ENCODE data around the gene TMEM11.
"Not testable (repeated sequence)": the region's sequence is repeated elsewhere in the genome, so short reads cannot be mapped to it uniquely, and the experiment has no call there.

Gene TMEM11

DNA sequence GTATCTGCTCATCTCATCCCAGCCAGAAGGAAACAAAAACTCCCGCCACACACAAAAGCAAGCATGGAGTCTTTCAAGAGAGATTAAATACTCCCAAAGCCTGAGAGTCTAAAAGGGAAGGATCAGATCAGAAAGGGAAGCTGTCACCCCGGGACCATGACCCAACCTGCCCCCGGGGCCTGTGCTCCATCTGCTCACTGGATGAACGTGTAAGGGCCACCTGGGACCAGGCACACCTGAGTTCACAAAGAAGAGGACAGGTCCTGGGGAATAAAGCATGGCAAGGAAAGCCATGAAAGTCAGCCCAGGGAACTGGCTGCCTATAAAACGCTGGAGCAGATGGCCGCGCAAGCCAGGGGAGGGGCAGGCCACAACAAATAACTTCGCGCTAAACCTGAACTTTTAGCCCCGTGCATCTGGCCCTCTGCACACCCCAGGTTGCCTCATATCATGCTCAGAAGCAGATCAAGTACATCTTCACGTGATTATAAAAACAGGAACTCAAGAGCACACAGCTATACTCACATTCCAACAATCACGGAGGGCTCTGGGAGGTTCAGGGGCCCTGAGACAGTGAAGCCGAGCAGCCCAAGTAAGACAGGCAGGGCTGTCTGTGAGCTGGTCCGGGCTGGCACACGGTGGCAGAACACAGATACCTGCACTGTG lies 3.4 kb downstream of the TMEM11 start:
- DNase-seq: no peak

DNA sequence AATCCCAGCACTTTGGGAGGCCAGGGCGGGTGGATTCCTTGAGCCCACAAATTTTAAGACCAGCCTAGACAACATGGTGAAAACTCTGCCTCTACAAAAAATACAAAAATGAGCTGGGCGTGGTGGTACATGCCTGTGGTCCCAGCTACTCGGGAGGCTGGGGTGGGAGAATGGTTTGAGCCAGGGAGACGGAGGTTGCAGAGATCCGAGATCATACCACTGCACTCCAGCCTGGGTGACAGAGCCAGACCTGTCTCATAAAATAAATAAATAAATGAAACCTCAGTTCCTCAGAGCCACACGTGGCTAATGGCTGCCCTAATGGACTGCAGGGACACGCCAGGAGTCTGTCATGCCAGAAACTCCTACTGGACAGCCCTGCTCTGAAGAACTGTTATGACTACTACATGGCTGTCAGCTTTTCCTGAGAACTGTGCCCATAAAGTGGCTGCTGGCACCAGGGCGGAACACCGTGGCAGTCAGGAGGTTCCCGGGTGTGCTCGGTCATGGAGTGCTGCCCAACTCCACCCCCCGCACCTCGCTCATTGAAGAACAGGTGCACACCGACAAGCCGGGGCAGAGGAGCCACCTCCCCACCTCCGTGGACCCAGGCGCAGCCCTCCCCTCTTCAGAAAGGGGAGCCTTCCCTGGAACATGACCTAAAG lies 4.3 kb downstream of the TMEM11 start:
- no peak for DNase-seq

DNA sequence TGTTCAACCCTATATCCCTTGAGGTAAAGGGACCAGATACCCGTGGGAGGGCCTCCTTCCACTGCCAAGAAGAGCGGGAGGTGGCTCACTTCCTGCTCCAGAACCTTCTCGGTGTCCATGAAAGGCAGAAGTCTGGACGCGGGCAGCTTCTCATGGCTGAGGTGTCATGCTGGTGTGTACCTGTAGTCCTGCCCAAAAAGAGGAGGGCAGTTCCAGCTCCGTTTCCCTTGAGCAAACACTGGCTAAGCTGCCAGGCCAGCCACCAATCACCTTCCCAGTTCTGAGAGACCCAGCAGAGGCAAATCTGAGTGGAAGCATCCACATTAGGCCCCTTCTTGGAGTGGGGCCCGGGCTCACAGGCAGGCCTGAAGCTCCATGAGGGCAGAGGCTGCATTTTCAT lies 5.6 kb downstream of the TMEM11 start:
- no peak for DNase-seq

DNA sequence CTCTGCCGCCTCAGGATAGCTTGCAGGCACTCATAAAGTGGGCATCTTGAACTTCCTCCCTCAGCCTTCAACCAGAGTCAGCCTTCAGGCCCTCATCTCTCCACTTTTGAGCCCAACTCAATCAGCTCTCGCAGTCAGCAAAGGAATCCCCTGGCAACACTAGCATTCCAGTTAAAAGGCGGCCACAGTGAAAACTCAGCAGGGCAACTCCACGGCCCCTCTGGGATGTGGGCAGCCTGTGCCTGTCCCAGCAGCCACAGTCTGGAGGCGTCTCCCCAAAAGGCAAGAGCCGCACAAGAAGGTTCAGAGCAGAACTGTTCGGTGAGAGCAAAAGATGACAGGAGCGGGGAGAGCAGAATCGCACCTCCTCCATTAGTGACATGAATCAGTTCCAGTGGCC lies 9.0 kb downstream of the TMEM11 start:
- no peak for DNase-seq

DNA sequence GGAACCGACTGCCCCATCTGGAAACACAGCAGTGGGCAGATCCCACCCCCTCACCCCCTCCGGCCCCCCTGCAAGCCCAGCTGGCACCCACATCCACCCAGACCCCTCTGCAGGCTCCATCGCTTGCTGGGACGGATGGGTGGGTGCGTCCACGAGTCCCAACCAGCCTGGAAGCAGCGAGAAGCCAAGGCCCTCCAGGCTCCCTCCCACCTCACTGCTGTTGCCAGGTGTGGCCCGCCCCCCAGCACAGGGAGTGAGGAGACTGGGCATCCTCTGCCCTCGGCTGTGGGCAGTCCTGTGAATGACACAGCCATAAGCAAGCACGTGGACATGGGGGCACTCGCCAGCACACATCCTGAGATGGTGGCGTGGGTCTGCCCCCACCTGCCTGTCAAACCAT lies 11.4 kb downstream of the TMEM11 start:
- no peak for DNase-seq

DNA sequence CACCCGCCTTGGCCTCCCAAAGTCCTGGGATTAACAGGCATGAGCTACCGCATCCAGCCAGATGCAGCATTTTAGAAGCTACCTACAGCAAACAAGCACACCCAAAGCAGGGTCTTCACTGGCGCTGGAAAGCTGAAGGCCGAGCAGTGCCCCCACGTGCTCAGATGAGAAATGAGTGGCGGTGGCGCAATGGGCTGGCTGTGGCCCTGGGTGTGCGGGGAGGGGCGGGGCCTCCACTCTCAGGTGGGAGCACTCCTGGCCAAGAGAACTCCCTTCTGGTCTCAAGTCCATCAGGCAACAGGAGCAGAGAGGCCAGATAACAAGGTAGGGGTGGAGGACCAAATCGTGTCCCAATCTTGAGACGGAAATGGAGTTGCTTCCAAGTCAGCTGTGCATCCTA lies 12.1 kb downstream of the TMEM11 start:
- DNase-seq: no peak

DNA sequence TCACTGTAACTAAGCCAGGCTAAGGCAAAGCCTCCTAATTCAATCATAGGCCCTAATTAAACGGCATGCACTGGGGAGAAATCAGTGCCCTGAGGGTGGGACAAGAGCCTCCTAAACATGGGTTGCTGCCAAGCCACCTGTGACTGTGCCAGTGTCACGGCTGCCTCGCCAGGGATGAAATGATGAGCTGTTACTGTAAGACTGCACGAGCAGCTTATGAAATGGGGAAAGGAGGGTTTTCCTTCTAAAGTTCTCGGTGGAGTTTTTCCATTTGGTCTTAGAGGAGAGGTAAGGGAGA lies 12.7 kb downstream of the TMEM11 start:
- no peak for DNase-seq

DNA sequence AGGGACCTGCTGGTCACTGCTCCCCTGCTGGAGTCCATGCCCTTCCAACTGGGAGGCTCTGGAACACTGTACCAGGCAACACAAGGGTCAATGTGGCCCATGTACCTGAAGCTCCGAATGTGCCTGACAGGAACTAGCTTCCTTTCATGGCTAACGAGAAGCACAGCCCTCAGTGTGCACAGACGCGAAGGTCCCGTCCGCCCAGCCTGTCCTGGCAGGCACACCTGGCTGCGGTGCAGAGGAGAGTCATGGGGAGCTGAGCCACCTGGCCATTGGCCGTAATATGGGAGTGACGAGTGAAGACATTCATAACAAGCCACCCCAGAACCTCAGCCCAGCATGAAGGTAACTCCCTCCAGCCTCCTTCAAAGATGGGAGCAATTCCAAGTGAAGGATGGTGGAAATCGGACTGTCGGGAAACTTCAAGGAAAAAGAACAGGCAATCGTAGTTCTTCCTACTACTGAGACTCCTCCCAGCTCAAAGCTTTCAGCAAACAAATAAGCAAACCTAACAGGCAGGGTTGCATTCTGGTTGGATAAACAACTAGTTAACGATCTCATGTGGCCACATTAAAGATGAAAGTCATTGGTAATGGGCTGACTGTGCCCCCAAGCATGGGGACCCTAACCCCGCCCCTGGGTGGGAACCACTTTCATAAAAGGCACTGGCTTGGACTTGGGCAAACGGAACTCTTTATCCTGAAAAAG lies 13.2 kb downstream of the TMEM11 start:
- no peak for DNase-seq

DNA sequence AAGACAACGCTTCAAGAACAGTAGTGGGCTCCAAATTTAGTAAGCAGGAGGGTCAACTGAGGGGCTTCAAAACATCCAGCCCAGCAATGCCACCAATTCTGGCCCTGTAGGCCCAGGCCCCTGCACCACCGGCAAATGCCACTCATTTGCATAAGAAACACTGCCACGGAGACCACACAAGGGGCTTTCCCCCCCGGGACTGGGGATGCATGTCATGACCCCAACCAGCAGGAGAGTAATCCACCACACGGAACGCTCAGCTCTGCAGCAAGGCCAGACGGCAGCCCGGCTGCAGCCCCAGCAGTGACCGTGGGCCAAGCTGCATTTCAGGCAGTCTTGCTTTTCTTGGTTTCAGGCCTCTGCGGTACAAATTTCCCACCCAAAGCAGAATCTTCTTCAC lies 14.1 kb downstream of the TMEM11 start:
- DNase-seq: no peak

DNA sequence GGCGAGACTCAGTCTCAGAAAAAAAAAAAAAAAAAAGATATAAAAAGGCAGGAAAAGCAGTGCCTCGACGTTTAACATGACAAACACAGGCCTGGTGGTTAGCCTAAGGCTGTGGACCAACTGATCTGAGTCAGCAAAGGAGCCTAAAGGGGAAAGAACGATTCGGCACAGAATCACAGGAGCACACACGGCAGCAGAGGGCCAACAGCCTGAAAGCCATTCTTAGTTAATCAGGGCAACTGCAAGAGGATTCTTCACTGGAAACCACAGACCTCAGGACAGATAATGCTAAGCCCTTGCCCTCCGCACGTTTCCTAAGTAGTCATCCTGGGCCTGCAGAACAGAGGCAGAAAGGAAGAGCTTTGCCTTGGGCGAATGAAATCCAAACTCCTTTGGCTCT lies 14.7 kb downstream of the TMEM11 start:
- no peak for DNase-seq

DNA sequence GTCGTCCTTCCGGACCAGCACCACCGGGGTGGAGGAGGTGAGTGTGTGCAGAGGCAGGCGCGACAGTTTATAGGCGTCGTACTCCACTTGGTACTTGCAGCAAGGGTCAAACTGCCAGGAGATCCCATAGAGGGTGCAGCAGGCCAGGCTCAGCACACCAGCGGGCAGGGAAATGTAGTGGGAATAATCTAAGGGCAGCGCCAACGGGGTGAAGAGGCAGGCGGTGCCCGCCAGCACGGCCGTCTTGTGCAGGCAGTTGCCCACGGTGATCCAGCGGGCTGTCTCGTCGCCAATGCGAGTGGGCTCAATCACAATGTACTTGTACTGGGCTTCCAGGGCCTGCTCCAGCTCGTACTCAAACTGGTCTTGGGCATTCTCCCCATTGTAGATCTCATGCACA lies 15.6 kb downstream of the TMEM11 start:
- no peak for DNase-seq

DNA sequence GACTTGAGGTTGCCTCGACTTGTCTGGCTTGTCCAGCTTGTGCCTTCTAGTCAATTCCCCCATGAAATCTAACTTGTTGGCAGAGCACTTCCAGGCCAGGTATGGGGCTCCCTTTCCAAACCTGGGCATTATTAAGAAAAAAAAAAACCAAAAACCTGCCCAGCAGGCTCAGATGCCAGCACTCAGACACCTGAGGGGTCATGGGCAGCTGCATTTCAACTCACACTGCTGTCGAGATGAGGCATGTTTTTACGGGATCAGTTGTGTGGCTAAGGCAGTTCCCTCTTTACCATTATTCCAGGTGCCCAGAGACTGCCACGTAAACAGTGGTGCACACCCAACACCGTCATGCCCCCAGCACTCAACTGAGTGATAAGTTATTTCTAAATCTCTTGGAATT lies 17.8 kb downstream of the TMEM11 start:
- DNase-seq: no peak

DNA sequence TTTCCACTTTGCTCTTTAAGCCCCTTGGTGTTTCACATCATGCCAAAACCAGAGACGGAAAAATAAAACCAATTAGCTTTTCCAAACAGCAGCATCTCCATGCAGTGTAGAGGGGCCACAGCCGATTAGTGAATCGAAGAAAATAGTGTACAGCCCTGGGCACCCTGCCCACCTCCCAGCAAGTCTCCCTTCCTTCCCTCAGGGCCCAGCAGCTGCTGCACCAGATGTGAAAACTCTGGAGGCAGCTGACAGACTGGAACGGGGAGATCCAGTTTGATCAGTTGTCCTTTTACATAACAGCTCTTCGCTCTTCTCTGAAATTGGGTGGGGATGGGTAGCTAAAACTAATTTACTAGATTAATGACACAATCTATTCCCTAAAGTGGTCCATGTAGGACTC lies 19.3 kb downstream of the TMEM11 start:
- DNase-seq: no peak

DNA sequence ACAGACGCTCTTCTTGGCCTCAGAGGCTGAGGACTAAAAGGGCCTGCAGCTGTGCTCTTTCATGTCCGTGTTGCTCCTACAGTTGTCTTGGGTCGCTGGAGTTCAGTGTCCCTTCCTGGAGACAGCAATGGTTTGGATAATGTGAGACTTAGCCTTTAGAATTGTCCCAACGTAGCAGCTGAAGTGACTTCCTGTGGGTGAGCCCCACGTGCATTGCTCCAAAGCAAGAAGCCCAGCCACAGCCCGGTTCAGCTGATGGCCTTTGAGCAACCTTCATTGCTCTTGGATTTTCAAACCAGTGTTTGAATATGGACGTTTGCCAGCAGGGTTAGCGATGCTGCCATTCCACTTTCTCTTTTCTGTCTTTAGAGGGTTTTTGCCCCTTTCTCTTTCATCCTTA lies 19.7 kb downstream of the TMEM11 start:
- DNase-seq: no peak

DNA sequence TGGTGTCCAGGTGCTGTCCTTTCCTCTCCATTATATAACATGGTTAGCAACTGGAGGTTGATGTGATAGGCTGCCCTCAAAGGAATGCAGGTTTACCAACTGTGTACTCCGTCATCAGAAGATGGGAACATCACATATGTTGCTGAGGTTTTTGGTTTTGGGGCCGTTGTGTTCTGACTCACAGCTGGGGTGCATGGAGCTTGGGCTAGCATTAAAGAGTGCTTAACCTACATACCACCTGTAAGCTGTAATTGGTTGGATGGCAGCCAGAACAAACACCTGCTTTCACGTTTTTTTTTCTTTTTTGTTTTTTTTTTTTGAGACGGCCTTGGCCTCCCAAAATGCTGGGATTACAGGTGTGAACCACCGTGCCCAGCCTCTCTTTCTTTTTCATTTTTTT lies 20.9 kb downstream of the TMEM11 start:
- DNase-seq: no peak

DNA sequence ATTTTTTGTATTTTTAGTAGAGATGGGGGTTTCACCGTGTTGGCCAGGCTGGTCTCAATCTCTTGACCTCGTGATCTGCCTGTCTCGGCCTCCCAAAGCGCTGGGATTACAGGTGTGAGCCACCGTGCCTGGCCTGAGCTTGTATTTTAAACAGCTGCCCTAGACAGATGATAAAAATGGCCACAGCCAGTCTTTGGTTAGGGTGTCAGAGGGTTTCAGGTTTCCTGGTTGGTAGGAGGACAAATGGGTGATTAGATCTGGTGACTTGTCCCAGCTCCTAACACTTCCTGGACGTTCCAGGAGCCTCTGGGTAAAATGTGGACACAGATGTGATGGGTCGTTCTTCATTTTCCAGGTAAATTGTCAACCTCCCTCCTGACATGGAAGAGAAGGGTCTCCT lies 21.5 kb downstream of the TMEM11 start:
- not testable (repeated sequence) for DNase-seq

DNA sequence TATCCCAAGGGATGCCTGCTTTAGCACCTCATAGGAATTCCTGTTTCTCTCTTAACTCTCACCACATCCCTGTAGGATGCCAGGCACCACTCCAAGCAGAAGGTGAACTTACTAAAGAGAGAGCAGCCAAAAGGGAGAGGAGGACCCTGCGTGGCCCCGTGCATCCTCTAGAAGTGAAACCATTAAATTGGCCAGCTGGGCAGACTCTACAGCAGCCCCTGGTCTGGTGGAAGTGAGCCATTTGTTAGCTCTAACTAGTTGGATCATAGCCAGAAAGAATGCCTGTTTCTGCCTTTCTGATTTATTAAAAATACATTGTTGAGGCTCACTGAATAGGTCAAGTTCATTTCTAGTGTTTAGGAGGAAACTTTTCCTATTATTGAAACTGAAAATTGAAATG lies 22.3 kb downstream of the TMEM11 start:
- no peak for DNase-seq

DNA sequence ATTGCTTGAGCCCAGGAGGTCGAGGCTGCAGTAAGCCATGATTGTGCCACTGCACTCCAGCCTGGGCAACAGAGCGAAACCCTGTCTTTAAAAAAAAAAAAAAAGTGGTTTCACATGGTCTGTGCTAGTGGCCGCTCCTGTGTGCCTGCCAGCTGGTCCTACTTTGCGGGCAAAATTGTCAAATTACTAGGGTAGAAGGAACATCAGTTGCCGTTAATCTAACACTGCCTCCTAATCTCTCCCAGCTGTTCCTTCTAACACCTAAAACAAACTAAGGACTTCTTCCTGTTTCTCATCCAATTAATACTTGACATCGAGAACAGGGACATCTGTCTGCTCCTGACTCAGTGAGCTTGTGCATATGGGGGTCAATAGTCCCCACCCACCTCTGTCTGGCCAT lies 23.9 kb downstream of the TMEM11 start:
- no peak for DNase-seq

DNA sequence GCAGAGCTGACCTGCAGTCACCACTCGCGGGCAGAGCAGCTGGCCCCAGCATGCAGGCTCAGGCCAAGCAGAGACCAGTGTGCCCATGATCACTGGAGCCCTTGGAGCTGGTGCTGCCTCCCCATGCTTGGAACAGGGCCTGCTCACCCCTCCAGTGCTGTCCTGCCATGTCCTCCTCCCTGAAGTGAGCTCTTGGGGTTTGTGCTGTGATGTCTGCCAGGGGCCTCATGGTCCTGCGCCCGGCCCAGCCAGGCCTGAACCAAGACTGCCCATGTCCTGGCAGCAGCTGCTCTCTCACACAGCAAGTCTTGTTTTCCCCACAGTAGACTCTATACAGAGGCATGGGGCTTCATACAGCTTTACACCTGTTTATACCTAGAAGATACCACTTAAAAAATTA lies 24.6 kb downstream of the TMEM11 start:
- DNase-seq: no peak

DNA sequence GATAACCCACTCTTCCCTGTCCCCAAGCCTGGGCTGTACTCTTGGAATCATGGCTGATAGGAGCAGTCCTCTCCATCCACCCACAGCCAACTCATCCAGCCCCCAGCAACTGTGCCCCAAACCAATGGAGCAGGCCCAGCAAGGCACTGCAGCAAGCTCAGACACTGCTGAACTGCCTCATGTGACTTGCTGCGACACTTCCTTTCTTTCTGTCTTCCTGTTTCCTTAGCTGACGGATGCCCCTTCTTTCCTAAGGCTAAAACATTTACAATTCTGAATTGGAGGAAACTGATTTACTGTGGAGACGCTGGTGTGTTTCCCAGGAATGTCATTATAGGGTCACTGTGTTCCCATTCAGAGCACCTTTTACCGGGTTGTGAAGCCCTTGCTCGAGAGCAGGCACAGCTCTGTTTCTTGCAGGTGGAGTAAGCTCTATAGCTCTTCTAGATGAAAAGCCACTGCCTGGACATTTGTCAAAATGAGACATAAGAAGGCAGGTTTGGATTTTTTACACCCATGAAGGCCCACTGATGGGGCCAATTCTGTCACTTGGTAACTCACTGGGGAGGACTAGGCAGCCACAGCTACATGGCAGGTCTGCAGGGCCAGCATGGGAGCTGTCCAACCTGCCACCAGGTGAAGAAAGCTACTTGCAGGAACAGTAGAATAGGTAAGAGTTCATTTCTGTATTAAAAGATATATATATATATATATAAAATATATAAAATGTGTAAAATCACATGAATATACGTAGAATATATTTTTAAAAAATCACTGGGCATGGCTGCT lies 27.4 kb downstream of the TMEM11 start:
- no peak for DNase-seq

DNA sequence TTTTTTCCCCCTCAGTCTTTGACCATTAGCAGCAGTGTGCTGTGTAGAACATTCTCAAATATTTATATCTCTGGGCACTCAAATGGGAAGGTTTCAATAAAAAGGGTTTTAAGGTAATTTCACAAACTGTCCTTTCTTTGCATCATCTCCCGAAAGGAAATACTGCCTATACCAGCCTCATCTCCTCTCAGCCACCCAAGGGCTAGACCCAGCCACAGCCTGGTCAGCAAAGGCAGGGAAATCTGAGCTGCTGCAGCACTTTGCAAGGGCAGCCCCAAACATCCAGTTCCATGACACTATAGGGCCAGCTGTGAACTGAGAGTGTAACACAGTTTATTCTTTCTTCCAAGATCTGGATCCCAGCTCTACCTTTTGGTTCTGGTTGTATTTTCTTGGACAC lies 28.9 kb downstream of the TMEM11 start:
- no peak for DNase-seq

DNA sequence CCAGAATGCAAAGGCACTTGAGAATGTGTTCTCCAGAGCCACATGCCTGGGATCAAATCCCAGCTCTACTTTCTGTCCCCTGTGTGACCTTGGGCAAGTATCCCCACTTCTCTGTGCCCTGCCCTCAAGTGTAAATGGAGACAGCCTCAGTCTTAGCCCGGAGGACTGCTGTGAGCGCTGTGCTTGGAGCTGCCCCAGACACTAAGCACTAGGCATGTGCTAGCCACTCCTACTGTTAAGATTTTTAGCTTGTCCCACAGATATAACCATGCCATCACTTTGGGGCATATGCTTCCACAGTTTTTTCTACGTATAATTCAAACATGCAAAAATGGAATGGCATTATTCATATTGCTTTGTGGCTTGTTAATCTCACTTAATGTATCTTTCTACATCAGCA lies 29.4 kb downstream of the TMEM11 start:
- no peak for DNase-seq

DNA sequence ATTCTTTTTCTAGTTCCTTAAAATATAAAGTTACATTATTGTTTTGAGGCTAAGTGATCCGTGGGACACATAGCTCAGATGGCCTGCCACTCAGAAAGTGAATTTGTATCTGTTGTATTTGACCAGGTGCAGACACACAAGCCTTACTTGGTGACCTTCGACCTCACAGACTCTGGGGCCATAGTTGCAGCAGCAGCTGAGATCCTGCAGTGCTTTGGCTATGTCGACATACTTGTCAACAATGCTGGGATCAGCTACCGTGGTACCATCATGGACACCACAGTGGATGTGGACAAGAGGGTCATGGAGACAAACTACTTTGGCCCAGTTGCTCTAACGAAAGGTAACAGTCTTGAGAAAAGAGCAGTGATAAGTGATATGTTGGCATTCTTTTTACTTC lies 30.5 kb downstream of the TMEM11 start:
- DNase-seq: no peak
